D721Med (cell line): ENCODE data around the gene HMGB4.
A peak's percentile ranks its signal among the peaks of the same experiment; 100 is the strongest.

Source experiments
- DNase-seq: peaks from one replicate; pipeline ENCODE4 v3.0.0; 2011; ENCODE audit warnings: low spot score; ENCODE audit not compliant: insufficient read length
- FAIRE-seq: peaks from 2 replicates; lab custom pipeline; 2011; peaks lifted over from hg19 to GRCh38; lab: Jason Lieb, UNC
- TF ChIP-seq, protein P1 (sequence below): IDR thresholded peaks from 2 replicates; pipeline ENCODE4 v1.5.1; 2012; ENCODE audit warnings: mild to moderate bottlenecking, control low read depth; ENCODE audit not compliant: insufficient read depth; ENCODE audit errors: missing control alignments

The HMGB4 gene

DNA sequence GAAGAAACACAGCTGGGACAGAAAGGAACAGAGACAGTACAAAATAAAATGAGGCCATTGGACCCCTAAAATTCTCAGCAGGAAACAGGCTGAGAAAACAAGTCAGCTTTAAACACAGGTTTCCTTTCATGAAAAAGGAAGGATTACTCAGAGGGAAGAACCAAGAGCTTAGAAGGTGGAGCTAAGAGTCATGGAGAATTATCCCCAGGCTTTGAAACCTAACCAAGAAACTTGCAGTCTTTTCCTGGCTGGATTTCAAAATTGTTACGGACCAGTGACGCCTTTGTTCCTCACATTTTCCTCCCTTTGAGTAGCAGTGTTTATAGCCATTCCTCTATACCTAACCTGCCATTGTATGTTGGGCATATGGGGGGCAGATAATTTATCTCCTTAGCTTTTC, 8.8 kb downstream of the HMGB4 start:
- FAIRE-seq = no peak
- no peak for DNase-seq

DNA sequence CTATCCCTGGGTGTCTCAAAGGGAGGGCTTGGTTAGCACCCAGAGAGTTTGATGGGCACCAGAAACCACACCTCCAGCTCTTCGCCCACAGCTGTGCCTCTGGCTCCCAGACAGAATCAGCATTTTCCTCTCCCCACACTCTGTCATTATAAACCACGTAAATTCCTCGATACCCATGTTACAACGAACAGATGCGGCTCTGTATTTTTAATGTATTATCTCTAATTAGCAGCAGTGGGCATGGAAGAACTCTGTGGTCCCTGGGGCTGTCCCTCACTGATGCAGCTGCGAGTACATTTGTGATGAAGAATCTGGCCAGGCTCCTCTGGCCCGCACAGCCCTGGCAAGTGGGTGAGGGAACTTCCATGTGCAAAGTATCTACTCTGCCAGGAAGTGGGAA, 10.8 kb downstream of the HMGB4 start:
- TF ChIP-seq, protein P1, sequence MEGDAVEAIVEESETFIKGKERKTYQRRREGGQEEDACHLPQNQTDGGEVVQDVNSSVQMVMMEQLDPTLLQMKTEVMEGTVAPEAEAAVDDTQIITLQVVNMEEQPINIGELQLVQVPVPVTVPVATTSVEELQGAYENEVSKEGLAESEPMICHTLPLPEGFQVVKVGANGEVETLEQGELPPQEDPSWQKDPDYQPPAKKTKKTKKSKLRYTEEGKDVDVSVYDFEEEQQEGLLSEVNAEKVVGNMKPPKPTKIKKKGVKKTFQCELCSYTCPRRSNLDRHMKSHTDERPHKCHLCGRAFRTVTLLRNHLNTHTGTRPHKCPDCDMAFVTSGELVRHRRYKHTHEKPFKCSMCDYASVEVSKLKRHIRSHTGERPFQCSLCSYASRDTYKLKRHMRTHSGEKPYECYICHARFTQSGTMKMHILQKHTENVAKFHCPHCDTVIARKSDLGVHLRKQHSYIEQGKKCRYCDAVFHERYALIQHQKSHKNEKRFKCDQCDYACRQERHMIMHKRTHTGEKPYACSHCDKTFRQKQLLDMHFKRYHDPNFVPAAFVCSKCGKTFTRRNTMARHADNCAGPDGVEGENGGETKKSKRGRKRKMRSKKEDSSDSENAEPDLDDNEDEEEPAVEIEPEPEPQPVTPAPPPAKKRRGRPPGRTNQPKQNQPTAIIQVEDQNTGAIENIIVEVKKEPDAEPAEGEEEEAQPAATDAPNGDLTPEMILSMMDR = no peak
- FAIRE-seq (no peak), DNase-seq (no peak)

More for the DNA sequence above, 8.8 kb downstream of the HMGB4 start:
- TF ChIP-seq, protein P1 = no peak

DNA sequence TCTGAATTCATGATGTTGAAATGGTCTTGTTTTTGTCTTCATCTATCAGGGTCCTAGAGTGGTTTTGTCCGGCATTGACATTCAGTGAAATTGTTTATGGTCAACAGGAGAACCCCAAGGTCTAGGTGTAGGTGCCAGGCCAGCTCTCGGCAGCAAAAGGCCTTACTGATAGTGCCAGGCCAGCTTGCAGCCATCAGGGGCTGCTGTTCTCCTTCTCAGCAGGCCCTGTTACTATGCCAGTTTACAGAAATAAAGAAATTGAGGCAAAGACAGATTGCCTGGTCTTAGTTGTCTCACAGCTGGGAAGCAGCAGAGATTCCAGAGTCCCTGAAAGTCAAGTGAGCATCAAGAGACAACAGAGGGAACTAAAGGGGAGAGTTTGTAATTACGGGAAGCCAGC, 12.0 kb downstream of the HMGB4 start:
- DNase-seq = no peak
- no peak for FAIRE-seq
- TF ChIP-seq, protein P1 = peak; percentile 16

DNA sequence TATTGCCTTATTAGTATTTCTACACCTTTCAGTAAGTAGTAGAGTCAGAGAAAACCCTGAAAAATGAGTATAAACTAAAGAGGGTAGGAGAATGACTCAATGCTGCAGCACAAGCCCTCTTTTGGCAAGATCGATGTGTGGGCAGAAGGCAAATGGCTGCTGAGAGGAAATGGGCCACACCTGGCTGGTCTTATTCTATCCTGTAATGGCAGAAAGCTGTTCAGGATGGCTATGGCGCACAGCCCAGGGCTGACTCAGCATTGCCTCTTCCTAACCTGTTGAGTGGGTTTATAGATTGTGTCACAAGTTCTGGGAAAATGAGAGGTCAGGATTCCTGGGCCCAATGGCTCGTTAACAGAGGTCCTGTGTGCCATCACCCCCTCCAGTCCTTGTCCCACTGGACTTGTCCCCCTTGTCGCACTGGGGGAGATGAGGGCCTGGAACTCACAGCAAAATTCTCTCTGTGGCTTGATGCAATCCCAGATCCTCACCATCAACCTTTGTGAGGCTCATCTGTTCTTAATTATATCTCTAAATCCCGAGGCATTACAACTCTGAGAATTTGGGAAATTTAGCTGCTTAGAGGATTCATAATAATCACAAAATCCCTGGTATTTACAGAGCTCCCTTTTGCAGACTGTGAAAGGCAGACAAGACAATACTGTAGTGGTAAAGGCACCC, 13.2 kb downstream of the HMGB4 start:
- TF ChIP-seq, protein P1 = no peak
- no peak for FAIRE-seq
- no peak for DNase-seq

DNA sequence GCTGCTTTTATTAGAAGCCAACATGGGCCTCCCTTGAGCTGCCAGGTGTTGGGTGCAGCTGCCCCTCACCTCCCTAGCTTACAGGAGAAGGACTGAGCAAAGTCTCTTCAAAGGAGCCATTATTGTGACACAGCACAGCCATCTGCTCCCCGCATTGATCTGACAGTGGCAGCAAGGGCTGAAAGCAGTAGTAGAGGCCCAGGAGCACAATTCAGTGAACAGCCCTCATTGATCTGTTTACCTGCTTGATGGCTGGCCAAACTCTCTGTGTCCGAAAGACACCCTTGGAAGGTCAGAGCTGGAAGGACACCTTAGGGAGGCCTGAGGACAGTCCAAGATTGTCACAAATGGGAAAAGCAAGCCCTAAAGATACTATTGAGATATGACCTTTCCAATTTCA, 14.5 kb downstream of the HMGB4 start:
- DNase-seq (no peak), FAIRE-seq (no peak)
- TF ChIP-seq, protein P1 = no peak

DNA sequence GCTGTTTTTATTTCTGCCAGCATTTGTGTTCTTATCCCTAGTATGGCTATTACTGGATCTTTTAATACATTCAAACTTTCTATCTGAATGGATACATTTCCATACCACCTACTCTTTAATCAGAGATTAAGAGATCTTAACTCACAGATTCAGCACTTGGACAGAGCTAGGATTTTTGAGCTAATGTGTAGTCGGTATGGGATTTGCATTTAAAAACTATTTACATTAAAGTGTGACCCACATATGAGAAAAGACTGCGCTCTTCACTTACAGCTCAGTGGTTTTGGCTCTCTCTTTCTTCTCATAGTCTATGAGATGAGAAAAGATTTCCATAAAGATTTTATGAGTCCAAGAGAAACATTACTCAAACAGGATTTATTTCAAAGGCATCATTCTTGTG, 16.4 kb downstream of the HMGB4 start:
- FAIRE-seq (no peak), DNase-seq (no peak)
- TF ChIP-seq, protein P1 = no peak

DNA sequence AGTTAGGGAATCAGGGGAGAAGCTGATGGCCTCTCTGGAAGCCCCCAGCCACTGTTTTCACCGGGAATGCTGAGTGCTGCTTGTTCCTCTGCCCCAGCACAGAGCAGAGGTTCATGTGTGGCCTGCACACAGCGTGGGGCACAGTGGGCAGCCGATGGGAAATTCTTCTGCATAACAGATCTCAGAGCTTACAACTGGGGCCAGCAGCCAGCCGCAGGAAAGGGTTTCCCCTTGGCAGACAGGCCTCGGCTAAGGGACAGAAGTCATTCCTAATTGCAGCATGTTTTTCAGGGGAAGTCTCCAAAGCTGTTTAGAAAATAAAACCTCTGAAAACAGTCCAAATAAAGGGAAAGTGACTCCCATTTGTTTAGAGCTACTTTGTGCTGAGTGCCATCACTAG, 22.6 kb downstream of the HMGB4 start:
- no peak for DNase-seq
- TF ChIP-seq, protein P1 = no peak
- FAIRE-seq = no peak
